Activated naive CD8-positive, alpha-beta T cell (primary cell): ENCODE results near the gene SERTAD1.
A peak's percentile ranks its signal among the peaks of the same experiment; 100 is the strongest.
"Not testable (repeated sequence)": the region's sequence is repeated elsewhere in the genome, so short reads cannot be mapped to it uniquely, and the experiment has no call there.

Experiments
- H3K27ac Mint-ChIP-seq: one replicate; pipeline ENCODE4 v1.8.0; 2021; ENCODE audit warnings: mixed read lengths
- H3K27me3 Mint-ChIP-seq: one replicate; pipeline ENCODE4 v1.8.0; 2021; ENCODE audit warnings: mixed read lengths
- H3K36me3 Mint-ChIP-seq: one replicate; pipeline ENCODE4 v1.8.0; 2021; ENCODE audit warnings: mixed read lengths
- H3K4me1 Mint-ChIP-seq: one replicate; pipeline ENCODE4 v1.8.0; 2021; ENCODE audit warnings: low read depth, mixed read lengths
- H3K4me3 Mint-ChIP-seq: one replicate; pipeline ENCODE4 v1.8.0; 2021; ENCODE audit warnings: mild to moderate bottlenecking, mixed read lengths
- H3K9me3 Mint-ChIP-seq: one replicate; pipeline ENCODE4 v1.8.0; 2021; ENCODE audit warnings: low read depth, mixed read lengths

Gene SERTAD1

DNA sequence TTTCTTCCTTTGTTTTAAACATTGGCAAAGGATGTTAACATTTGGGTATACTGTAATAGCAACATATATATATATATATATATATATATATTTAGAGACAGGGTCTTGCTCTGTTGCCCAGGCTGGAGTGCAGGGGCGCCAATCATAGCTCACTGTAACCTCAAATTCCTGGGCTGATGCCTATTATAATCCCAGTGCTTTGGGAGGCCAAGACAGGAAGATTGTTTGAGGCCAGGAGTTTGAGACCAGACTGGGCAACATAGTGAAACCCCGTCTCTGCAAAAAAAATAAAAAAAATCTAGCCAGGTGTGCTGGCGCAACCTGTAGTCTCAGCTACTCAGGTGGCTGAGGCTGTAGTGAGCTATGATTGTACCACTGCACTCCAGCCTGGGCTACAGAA, 34.4 kb upstream of the SERTAD1 start:
- Mint-ChIP-seq H3K27ac (no peak overlapping the region), H3K36me3 (no peaks in the 10 kb centered on the region), H3K4me3 (no peak overlapping the region), H3K4me1 (peaks cover 10% of the 10 kb centered on the region), H3K9me3 (no peaks in the 10 kb centered on the region), H3K27me3 (no peaks in the 10 kb centered on the region)

DNA sequence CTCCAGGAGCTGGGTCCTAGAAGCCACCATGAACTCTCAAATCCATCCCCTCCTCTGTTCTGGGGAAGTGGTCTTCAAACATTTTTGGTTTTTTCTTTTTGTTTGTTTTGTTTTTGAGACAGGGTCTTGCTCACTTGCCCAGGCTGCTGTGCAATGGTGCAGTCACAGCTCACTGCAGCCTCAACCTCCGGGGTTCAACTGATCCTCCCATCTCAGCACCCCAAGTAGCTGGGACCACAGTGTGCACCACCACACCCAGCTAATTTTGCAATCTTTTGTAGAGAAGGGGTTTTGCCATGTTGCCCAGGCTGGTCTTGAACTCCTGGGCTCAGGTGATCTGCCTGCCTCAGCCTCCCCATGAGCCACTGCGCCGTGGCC, 32.8 kb upstream of the SERTAD1 start:
- H3K27me3 Mint-ChIP-seq, result no peaks in the 10 kb centered on the region
- H3K4me1 Mint-ChIP-seq, result peaks cover 1% of the 10 kb centered on the region
- H3K9me3 Mint-ChIP-seq, result no peaks in the 10 kb centered on the region
- no peaks in the 10 kb centered on the region for H3K36me3 Mint-ChIP-seq
- no peak overlapping the region for H3K27ac Mint-ChIP-seq
- no peak overlapping the region for H3K4me3 Mint-ChIP-seq

- Mint-ChIP-seq H3K27me3 (no peaks in the 10 kb centered on the region), H3K36me3 (peaks cover 2% of the 10 kb centered on the region), H3K4me3 (no peak overlapping the region), H3K27ac (no peak overlapping the region), H3K4me1 (peaks cover 1% of the 10 kb centered on the region), H3K9me3 (no peaks in the 10 kb centered on the region)
Observed at GRCh38 chr19:40457953-40458596, 32.3 kb upstream of the SERTAD1 start.

DNA sequence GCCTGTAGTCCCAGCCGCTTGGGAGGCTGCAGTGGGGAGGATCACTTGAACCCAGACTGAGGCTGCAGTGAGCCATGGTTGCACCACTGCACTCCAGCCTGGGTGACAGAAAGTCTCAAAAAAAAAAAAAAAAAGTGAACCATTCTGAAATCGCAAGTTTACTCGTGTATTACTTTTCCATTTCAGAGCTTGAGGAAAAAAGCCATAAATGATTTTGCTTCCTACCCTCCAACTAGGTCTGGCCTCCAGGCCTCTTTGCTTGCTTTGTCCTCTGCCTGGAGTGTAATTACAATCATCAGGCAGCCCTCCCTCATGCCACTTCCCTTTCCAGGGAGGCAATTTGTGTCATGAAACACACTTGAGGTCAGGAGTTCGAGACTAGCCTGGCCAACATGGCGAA, 31.3 kb upstream of the SERTAD1 start:
- no peaks in the 10 kb centered on the region for H3K9me3 Mint-ChIP-seq
- H3K4me3 Mint-ChIP-seq, result no peak overlapping the region
- H3K27ac Mint-ChIP-seq, result no peak overlapping the region
- no peaks in the 10 kb centered on the region for H3K4me1 Mint-ChIP-seq
- H3K36me3 Mint-ChIP-seq, result peaks cover 2% of the 10 kb centered on the region
- no peaks in the 10 kb centered on the region for H3K27me3 Mint-ChIP-seq

GRCh38 chr19:40453943-40454342, 28.2 kb upstream of the SERTAD1 start:
- not testable (repeated sequence) for H3K36me3 Mint-ChIP-seq, H3K27ac Mint-ChIP-seq, H3K9me3 Mint-ChIP-seq, H3K4me3 Mint-ChIP-seq, H3K27me3 Mint-ChIP-seq, H3K4me1 Mint-ChIP-seq

DNA sequence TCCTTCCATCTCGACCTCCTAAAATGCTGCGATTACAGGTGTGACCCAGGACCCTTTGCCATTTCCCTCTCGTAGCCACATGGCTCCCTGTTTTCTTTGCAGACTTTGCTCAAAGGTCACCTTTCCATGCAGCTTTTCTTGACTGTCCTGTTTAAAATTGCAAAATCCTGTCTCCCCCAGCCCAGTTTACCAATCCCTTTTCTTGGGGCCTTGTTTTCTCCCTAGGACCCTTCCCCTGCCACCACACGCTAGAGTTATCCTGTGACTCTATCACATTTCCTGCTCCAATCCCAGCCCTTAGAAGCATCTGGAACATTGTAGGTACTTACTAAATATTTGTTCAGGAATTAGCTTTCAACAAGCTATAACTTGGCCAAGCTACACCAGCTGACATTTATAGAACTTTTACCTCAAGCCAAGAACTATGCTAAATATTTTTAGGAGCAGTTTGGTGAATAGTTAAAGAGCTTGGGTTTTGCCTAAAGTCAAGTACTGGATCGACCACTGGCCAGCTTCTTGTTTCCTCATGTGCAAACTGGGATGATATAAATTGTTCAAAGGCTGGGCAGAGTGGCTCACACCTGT, 27.5 kb upstream of the SERTAD1 start:
- peaks cover 5% of the 10 kb centered on the region for H3K36me3 Mint-ChIP-seq
- H3K27ac Mint-ChIP-seq, result no peak overlapping the region
- H3K4me3 Mint-ChIP-seq, result no peak overlapping the region
- H3K27me3 Mint-ChIP-seq, result no peaks in the 10 kb centered on the region
- H3K9me3 Mint-ChIP-seq, result no peaks in the 10 kb centered on the region
- no peaks in the 10 kb centered on the region for H3K4me1 Mint-ChIP-seq

DNA sequence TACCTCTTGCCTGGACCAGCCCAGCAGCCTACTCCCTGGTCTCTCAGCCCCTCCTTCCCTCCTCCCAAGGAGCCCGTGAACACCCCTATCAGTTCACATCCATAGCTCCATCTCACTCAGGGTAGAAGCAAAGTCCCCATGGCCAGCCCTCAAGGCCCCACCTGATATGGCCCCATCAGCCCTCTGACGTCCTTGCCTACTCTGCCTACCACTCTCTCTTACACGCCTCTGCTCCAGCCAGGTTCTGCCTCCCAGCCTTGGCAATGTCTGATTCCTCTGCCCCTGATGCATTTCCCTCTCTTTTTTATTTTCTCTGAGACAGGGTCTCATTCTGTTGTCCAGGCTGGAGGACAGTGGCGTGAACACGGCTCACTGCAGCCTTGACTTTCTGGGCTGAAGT, 26.2 kb upstream of the SERTAD1 start:
- Mint-ChIP-seq H3K36me3 (peaks cover 5% of the 10 kb centered on the region), H3K9me3 (no peaks in the 10 kb centered on the region), H3K27ac (no peak overlapping the region), H3K4me3 (no peak overlapping the region), H3K27me3 (no peaks in the 10 kb centered on the region), H3K4me1 (no peaks in the 10 kb centered on the region)

DNA sequence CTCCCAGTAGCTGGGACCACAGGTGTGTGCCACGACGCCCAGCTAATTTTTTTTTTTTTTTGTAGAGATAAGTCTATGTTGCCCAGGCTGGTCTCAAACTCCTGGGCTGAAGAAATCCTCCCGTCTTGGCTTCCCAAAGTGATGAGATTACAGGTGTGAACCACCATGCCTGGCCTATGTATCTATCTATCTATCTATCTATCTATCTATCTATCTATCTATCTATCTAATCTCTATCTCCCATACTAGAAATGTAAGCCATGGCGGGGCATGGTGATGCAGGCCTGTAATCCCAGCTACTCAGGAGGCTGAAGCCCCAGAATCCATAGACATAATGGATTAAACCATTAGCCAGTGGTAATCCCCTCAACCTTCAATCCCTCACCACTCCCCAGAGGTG, 24.9 kb upstream of the SERTAD1 start:
- Mint-ChIP-seq H3K9me3 (no peaks in the 10 kb centered on the region), H3K4me3 (no peak overlapping the region), H3K27me3 (no peaks in the 10 kb centered on the region), H3K36me3 (peaks cover 5% of the 10 kb centered on the region), H3K27ac (no peak overlapping the region), H3K4me1 (no peaks in the 10 kb centered on the region)

- H3K9me3 Mint-ChIP-seq, result no peaks in the 10 kb centered on the region
- no peak overlapping the region for H3K4me3 Mint-ChIP-seq
- no peaks in the 10 kb centered on the region for H3K27me3 Mint-ChIP-seq
- H3K27ac Mint-ChIP-seq, result no peak overlapping the region
- peaks cover 5% of the 10 kb centered on the region for H3K36me3 Mint-ChIP-seq
- H3K4me1 Mint-ChIP-seq, result peaks cover 6% of the 10 kb centered on the region
Observed at GRCh38 chr19:40449506-40449905, 23.7 kb upstream of the SERTAD1 start.

DNA sequence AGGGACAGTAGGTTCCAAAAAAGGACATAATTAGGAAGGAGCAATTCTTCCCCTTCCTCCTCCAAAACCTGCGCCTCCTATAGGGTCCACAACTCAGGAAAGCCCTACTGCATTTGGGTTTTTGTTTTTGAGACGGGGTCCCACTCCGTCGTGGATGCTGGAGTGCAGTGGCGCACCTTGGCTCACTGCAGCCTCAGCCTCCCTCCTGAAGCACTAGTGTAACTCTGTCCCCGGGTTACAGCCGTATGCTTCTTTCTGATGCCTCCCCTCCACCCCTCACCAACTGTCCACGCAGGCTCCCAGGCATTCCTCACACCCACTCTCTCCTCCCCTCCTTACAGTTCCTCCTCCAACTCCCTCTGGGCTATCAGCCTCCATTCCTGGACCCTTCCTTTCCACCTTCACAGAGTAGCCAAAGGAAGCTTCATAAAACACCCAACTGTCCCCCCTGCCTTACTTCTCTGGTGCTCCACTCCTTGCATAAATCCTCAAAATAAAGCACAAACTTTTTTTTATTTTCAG, 20.5 kb upstream of the SERTAD1 start:
- H3K27me3 Mint-ChIP-seq, result no peaks in the 10 kb centered on the region
- H3K4me3 Mint-ChIP-seq, result peak overlapping the region; percentile 38
- no peaks in the 10 kb centered on the region for H3K9me3 Mint-ChIP-seq
- peaks cover 17% of the 10 kb centered on the region for H3K4me1 Mint-ChIP-seq
- peaks cover 3% of the 10 kb centered on the region for H3K36me3 Mint-ChIP-seq
- H3K27ac Mint-ChIP-seq, result no peak overlapping the region

DNA sequence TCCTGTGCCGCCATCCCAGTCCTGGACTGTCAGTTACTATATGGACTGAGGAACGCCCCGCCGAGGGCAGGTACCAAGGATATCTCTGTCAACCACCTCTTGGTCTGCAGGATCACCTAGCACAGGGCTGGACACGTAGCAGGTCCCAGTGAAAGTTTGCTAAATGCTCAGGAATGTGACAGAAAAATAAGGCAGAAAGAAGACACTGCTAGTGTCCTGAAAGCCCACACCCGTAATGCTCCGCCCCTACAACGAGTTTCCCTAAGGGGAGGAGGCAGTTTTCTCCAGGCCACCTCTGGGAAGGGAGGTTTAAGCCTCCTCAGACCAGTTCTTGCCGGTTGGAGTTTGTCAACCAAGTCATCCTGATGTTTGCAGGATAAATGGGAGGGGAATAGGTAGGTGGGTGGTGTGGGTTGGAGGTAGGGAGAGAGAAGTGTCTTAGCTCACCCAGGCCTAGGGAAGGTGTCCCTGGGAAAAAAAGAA, 20.0 kb upstream of the SERTAD1 start:
- Mint-ChIP-seq H3K27ac (no peak overlapping the region), H3K27me3 (no peaks in the 10 kb centered on the region), H3K4me3 (peak overlapping the region; percentile 68), H3K36me3 (peaks cover 5% of the 10 kb centered on the region), H3K9me3 (no peaks in the 10 kb centered on the region), H3K4me1 (peaks cover 17% of the 10 kb centered on the region)

DNA sequence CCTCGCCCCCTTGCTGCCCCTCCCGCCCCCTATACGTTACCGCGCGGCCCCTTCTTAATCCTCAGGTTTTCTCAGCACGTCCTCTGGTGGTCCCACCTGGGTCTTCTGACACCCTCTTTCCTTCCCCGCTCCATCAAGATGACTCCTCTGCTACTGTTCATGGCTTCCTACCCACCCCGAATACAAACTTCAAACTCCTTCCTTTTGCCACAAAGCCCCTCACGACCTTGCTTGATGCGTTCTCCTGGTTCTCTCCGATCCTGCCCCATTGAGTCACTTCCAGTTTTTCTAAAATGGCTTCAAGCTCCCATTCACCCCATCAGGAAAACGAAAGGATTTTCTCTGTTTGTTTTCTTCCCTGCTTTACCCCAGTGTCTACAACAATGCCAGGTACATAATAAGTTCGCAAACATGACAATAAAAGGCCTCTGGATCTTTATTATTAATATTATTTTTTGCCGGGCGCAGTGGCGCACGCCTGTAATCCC, 19.1 kb upstream of the SERTAD1 start:
- Mint-ChIP-seq H3K27me3 (no peaks in the 10 kb centered on the region), H3K4me1 (peaks cover 20% of the 10 kb centered on the region), H3K4me3 (peak overlapping the region; percentile 100), H3K9me3 (no peaks in the 10 kb centered on the region), H3K27ac (peak overlapping the region; percentile 74), H3K36me3 (peaks cover 5% of the 10 kb centered on the region)

- Mint-ChIP-seq H3K36me3 (peaks cover 2% of the 10 kb centered on the region), H3K4me1 (peaks cover 20% of the 10 kb centered on the region), H3K9me3 (no peaks in the 10 kb centered on the region), H3K27ac (peak within 1 kb of the TSS; percentile 96), H3K27me3 (no peaks in the 10 kb centered on the region), H3K4me3 (peak within 1 kb of the TSS; percentile 100)
Observed at GRCh38 chr19:40444000-40444824, 18.4 kb upstream of the SERTAD1 start, which contains the start of gene SERTAD3. SERTAD3 (minus strand) TSS chr19:40444335; CDS start chr19:40442080, 2,255 bp downstream.

GRCh38 chr19:40443131-40443999, 17.6 kb upstream of the SERTAD1 start:
- H3K27ac Mint-ChIP-seq, result peak overlapping the region; percentile 97
- peaks cover 2% of the 10 kb centered on the region for H3K36me3 Mint-ChIP-seq
- peak overlapping the region; percentile 100 for H3K4me3 Mint-ChIP-seq
- peaks cover 20% of the 10 kb centered on the region for H3K4me1 Mint-ChIP-seq
- no peaks in the 10 kb centered on the region for H3K27me3 Mint-ChIP-seq
- H3K9me3 Mint-ChIP-seq, result no peaks in the 10 kb centered on the region
